Suppressor macrophage (primary cell): Measurements from ENCODE around the gene UPK2.
"Not testable (repeated sequence)": the region's sequence is repeated elsewhere in the genome, so short reads cannot be mapped to it uniquely, and the experiment has no call there.

Experiments used
- DNase-seq, 4 experiments: peaks; one replicate each; pipeline ENCODE4 v3.0.0-alpha.2; 2020 to 2022

UPK2 gene

GRCh38 chr11:118991486-118992038, 35.5 kb downstream of the UPK2 start:
- not testable (repeated sequence) for DNase-seq

GRCh38 chr11:118996926-118997626, 41.0 kb downstream of the UPK2 start:
- DNase-seq, result peak; percentile 51 to 73 (median 58)

DNA sequence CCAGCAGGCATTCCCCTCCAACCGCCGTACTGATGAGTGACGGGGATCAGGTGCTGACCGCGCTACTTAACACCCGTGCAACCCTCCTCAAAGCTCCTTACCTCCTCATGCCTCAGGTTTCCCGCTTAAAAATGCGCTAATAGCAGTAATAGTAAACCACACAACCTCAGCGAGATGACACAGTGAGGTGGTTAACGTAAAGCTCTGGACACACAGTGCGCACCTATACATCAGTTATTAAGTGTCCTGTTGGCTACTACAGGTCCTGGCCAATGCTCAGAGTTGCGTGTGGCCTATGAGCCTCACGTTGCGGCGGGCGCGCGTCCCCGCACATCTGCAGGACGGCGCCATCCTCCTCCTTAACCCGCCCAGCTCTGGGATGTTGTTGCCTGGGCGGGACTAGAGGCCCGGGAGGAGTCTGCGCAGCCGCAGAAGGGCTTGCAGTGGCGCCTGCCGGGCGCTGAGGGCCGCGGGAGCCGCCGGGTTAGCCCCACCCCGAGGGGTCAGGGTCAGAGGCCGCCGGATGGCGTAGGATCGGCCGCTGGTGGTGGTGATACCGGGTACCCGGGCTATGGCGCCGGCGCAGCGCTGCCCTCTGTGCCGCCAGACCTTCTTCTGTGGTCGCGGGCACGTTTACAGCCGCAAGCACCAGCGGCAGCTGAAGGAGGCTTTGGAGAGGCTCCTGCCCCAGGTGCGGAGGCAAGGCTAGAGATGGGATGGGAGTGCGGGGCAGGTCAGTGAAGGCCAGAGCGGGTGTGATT, 41.7 kb downstream of the UPK2 start, which contains the start of gene CENATAC:
Gene CENATAC, plus strand, starts transcription at position 512 of the 761 bp plus-strand sequence. Its CDS starts 60 bp downstream, at position 572.
- DNase-seq, result peak; percentile 97 to 99 (median 98)

DNA sequence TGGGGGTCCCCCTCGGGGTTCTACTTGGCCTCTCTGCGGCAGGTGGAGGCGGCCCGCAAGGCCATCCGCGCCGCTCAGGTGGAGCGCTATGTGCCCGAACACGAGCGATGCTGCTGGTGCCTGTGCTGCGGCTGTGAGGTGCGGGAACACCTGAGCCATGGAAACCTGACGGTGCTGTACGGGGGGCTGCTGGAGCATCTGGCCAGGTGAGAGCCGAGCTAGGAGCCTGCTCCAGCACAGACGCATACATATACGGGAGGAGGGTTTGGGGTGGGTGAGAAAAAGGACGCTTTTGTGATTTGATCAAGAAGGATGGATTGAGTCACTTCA, 42.3 kb downstream of the UPK2 start:
- no peak for DNase-seq

- no peak for DNase-seq
These were observed 42.7 kb downstream of the UPK2 start for GRCh38 chr11:118998822-118999221.

DNA sequence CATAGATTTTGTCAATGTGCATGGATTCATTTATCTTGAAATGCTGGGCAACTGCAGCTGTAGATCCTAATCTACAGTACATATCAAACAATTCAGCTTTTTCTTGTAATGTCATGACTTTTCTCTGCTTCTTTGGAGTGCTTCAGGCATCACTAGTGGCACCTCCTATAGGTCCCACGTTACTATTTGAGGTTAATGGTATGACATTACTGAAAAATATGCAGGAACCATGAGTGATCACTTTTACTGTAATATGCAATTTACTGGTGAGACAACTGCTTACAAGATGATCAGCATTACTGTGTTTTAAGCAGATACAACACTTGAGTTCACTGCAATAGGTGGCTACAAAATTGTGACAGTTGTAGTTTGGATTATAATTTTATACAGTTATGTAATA, 44.8 kb downstream of the UPK2 start:
- no peak for DNase-seq

DNA sequence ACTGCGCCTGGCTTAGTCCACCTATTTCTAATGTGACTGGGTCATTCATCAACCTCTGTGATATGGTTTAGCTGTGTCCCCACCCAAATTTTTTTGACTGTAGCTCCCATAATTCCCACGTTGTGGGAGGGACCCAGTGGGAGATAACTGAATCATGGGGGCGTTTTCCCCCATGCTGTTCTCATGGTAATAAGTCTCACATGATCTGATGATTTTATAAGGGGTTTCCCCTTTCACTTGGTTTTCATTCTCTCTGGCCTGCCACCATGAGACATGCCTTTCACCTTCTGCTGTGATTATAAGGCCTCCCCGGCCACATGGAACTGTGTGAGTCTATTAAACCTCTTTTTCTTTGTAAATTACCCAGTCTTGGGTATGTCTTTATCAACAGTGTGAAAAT, 50.6 kb downstream of the UPK2 start:
- DNase-seq, result no peak
